DND-41 (cell line): ENCODE measurements around the gene THAP12.

Experiments
- CTCF ChIP-seq: IDR thresholded peaks from 2 replicates; pipeline ENCODE4 v1.5.1; 2012; ENCODE audit warnings: borderline replicate concordance, low read length, moderate library complexity, mild to moderate bottlenecking; ENCODE audit not compliant: poor library complexity, severe bottlenecking; ENCODE audit errors: extremely low read depth
- EZH2 ChIP-seq: IDR thresholded peaks from 3 replicates; pipeline ENCODE4 v1.6.1; 2012; ENCODE audit warnings: borderline replicate concordance, low read depth, mild to moderate bottlenecking, moderate library complexity, low read length, inconsistent platforms; ENCODE audit not compliant: severe bottlenecking

GRCh38 chr11:76334826-76335389 lies 46.0 kb downstream of the THAP12 start:
- TF ChIP-seq CTCF, result no peak
- no peak for TF ChIP-seq EZH2
